Peyer's patch (tissue), 4 donors: Measurements from ENCODE around the gene CEACAM5.

Source experiments
- CTCF ChIP-seq, 6 experiments: fragments of 450-650 bp in 4 of 6; fragments of 200-600 bp in 2 of 6; sonication (generic) in 1 of 6; IDR thresholded peaks; one replicate each; pipeline ENCODE4 v1.5.1; 2017 to 2019; ENCODE audit warnings: antibody characterized with exemption in 6 of 6, mild to moderate bottlenecking in 3 of 6, moderate library complexity in 1 of 6
- POLR2A ChIP-seq, 2 donors: fragments of 450-650 bp; IDR thresholded peaks; one replicate each; pipeline ENCODE4 v1.5.1; 2017; ENCODE audit warnings: antibody characterized with exemption in 2 of 2, mild to moderate bottlenecking in 2 of 2, moderate library complexity in 2 of 2

- TF ChIP-seq CTCF (IDR thresholded peaks at IDR 0.05) (no peak), POLR2A (IDR thresholded peaks at IDR 0.05) (no peak)
Measured at GRCh38 chr19:41695745-41696144, 12.7 kb upstream of the CEACAM5 start.
